ENCODE measurements around the gene HDGFL3. TPM values are rescaled to one million over a fixed set of nuclear protein-coding genes. Genes with fewer than 3 reads are reported as not detected.

HDGFL3 gene
- total and polyA plus RNA-seq, 10 of the 15 experiments (the other 5 are each of a cell fraction or from before 2014, with no cell fraction given) = 5.6 to 40.6 (median 15.8) TPM

DNA sequence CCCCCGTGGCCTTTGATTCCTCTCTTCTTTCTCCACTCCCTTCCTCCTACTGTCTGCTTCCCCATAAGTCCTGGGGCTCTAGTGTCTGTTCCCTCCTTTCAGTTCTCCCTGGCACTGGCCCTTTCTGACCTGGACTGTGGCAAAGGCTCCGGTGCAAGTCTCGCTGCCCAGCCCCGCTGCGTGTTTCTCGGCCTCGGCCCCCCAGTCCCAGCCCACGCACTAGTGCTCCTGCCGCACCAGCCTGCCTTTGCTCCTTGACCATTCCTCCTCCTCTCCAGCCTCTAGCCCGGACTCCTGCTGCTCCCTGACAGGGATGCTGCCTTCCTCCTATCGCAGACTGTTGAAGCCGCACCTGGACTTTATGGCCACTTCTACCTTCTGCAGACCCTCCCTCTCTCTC is 98.1 kb downstream of the HDGFL3 start:
- H2AFZ ChIP-seq (ENCODE audit: control insufficient read depth, low read depth, low read length) = no peak overlapping the region
- no peak overlapping the region for H3K9ac ChIP-seq (ENCODE audit: control insufficient read depth, insufficient read depth, low read length)
- H3K79me2 ChIP-seq (ENCODE audit: control insufficient read depth, insufficient read depth, low read length) = no peaks in the 10 kb centered on the region; the same call in 1 of the 2 replicates
- H3K36me3 ChIP-seq (ENCODE audit: control insufficient read depth in 2 of 2, insufficient read depth in 2 of 2, low read length in 1 of 2) = peaks cover 0 to 1% of the 10 kb centered on the region in 2 experiments; a peak in 2 of 4 replicates
- H3K27ac ChIP-seq (ENCODE audit: control insufficient read depth, insufficient read depth) = no peak overlapping the region
- H3K4me3 ChIP-seq = no peak overlapping the region
- ChIA-PET SMC1A (ENCODE audit: uncharacterized antibody, unreplicated experiment) (no interaction called here), RAD21 (ENCODE audit: unreplicated experiment) (no interaction called here), POLR2A (no interaction called here), CTCF (no interaction called here)
- DNase-seq (ENCODE audit: low read depth, low spot score) (no peak), ATAC-seq (no peak), FAIRE-seq (no peak)
- H3K4me1 ChIP-seq (ENCODE audit: control insufficient read depth, insufficient read depth, low read length) = peaks cover 19% of the 10 kb centered on the region
- no peaks in the 10 kb centered on the region for H3K9me3 ChIP-seq (replicated peaks; ENCODE audit: control insufficient read depth, insufficient read depth, low read length)
- no peaks in the 10 kb centered on the region for H3K27me3 ChIP-seq (replicated peaks in 1 of 2; ENCODE audit: control insufficient read depth in 2 of 2, insufficient read depth in 2 of 2, low read length in 1 of 2)
- in situ Hi-C loops (cut with MboI) = no loop called here
- H4K20me1 ChIP-seq (ENCODE audit: control insufficient read depth, insufficient read depth) = no peaks in the 10 kb centered on the region
- intact Hi-C loops (cut with micrococcal nuclease; ENCODE audit: unreplicated experiment) = no loop called here
- WGBS (ENCODE audit: insufficient coverage, insufficient replicate concordance, low lambda C conversion rate, missing lambda C conversion rate) = 75% methylated on average over 12 of the region's 12 CpGs
- BruUV-seq (replicated peaks) = no TSS peak
- H3K4me2 ChIP-seq (ENCODE audit: control insufficient read depth, insufficient read depth) = no peak overlapping the region
- TF ChIP-seq CUX1 (IDR thresholded peaks at IDR 0.05; ENCODE audit: insufficient replicate concordance, low read depth, low read length) = no peak
- TF ChIP-seq ZNF274 (IDR thresholded peaks at IDR 0.05; ENCODE audit: insufficient read depth, insufficient read length) = no peak
- TF ChIP-seq EGR1 (IDR thresholded peaks at IDR 0.05; ENCODE audit: borderline replicate concordance in 1 of 2, low read depth in 2 of 2, low read length in 2 of 2) = no peak
- TF ChIP-seq IKZF2 (IDR thresholded peaks at IDR 0.05) = no peak
- TF ChIP-seq BMI1 (IDR thresholded peaks at IDR 0.05; ENCODE audit: borderline replicate concordance) = no peak
- TF ChIP-seq SUPT20H (IDR thresholded peaks at IDR 0.05; ENCODE audit: borderline replicate concordance, control insufficient read depth, low read depth, low read length) = no peak
- TF ChIP-seq NFYB (IDR thresholded peaks at IDR 0.05; ENCODE audit: insufficient read depth, low read depth, low read length) = no peak
- TF ChIP-seq, protein P1, sequence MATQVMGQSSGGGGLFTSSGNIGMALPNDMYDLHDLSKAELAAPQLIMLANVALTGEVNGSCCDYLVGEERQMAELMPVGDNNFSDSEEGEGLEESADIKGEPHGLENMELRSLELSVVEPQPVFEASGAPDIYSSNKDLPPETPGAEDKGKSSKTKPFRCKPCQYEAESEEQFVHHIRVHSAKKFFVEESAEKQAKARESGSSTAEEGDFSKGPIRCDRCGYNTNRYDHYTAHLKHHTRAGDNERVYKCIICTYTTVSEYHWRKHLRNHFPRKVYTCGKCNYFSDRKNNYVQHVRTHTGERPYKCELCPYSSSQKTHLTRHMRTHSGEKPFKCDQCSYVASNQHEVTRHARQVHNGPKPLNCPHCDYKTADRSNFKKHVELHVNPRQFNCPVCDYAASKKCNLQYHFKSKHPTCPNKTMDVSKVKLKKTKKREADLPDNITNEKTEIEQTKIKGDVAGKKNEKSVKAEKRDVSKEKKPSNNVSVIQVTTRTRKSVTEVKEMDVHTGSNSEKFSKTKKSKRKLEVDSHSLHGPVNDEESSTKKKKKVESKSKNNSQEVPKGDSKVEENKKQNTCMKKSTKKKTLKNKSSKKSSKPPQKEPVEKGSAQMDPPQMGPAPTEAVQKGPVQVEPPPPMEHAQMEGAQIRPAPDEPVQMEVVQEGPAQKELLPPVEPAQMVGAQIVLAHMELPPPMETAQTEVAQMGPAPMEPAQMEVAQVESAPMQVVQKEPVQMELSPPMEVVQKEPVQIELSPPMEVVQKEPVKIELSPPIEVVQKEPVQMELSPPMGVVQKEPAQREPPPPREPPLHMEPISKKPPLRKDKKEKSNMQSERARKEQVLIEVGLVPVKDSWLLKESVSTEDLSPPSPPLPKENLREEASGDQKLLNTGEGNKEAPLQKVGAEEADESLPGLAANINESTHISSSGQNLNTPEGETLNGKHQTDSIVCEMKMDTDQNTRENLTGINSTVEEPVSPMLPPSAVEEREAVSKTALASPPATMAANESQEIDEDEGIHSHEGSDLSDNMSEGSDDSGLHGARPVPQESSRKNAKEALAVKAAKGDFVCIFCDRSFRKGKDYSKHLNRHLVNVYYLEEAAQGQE (IDR thresholded peaks at IDR 0.05; ENCODE audit: low read depth, low read length) = no peak
- TF ChIP-seq, protein P2, sequence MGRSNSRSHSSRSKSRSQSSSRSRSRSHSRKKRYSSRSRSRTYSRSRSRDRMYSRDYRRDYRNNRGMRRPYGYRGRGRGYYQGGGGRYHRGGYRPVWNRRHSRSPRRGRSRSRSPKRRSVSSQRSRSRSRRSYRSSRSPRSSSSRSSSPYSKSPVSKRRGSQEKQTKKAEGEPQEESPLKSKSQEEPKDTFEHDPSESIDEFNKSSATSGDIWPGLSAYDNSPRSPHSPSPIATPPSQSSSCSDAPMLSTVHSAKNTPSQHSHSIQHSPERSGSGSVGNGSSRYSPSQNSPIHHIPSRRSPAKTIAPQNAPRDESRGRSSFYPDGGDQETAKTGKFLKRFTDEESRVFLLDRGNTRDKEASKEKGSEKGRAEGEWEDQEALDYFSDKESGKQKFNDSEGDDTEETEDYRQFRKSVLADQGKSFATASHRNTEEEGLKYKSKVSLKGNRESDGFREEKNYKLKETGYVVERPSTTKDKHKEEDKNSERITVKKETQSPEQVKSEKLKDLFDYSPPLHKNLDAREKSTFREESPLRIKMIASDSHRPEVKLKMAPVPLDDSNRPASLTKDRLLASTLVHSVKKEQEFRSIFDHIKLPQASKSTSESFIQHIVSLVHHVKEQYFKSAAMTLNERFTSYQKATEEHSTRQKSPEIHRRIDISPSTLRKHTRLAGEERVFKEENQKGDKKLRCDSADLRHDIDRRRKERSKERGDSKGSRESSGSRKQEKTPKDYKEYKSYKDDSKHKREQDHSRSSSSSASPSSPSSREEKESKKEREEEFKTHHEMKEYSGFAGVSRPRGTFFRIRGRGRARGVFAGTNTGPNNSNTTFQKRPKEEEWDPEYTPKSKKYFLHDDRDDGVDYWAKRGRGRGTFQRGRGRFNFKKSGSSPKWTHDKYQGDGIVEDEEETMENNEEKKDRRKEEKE (IDR thresholded peaks at IDR 0.05) = no peak
- no peak for TF ChIP-seq RUNX3 (IDR thresholded peaks at IDR 0.05; ENCODE audit: low read length)
- TF ChIP-seq, protein P3, sequence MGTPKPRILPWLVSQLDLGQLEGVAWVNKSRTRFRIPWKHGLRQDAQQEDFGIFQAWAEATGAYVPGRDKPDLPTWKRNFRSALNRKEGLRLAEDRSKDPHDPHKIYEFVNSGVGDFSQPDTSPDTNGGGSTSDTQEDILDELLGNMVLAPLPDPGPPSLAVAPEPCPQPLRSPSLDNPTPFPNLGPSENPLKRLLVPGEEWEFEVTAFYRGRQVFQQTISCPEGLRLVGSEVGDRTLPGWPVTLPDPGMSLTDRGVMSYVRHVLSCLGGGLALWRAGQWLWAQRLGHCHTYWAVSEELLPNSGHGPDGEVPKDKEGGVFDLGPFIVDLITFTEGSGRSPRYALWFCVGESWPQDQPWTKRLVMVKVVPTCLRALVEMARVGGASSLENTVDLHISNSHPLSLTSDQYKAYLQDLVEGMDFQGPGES (IDR thresholded peaks at IDR 0.05) = no peak
